ENCODE results near the gene NR1D1.

NR1D1 gene

GRCh38 chr17:40112718-40113109, 12.3 kb upstream of the NR1D1 start:
- DNase-seq, result no peak
- Histone ChIP-seq H3K4me1 (peaks cover 37% of the 10 kb centered on the region), H3K36me3 (no peaks in the 10 kb centered on the region), H3K27me3 (no peaks in the 10 kb centered on the region), H3K4me3 (ENCODE audit: low read depth, low read length) (0 out of 2 replicates have a peak overlapping the region, but pooled peaks have one; percentile 1), H3K9me3 (no peaks in the 10 kb centered on the region)
- TF ChIP-seq, protein P1, sequence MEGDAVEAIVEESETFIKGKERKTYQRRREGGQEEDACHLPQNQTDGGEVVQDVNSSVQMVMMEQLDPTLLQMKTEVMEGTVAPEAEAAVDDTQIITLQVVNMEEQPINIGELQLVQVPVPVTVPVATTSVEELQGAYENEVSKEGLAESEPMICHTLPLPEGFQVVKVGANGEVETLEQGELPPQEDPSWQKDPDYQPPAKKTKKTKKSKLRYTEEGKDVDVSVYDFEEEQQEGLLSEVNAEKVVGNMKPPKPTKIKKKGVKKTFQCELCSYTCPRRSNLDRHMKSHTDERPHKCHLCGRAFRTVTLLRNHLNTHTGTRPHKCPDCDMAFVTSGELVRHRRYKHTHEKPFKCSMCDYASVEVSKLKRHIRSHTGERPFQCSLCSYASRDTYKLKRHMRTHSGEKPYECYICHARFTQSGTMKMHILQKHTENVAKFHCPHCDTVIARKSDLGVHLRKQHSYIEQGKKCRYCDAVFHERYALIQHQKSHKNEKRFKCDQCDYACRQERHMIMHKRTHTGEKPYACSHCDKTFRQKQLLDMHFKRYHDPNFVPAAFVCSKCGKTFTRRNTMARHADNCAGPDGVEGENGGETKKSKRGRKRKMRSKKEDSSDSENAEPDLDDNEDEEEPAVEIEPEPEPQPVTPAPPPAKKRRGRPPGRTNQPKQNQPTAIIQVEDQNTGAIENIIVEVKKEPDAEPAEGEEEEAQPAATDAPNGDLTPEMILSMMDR (IDR thresholded peaks at IDR 0.05; ENCODE audit: low read depth, low read length), result no peak

DNA sequence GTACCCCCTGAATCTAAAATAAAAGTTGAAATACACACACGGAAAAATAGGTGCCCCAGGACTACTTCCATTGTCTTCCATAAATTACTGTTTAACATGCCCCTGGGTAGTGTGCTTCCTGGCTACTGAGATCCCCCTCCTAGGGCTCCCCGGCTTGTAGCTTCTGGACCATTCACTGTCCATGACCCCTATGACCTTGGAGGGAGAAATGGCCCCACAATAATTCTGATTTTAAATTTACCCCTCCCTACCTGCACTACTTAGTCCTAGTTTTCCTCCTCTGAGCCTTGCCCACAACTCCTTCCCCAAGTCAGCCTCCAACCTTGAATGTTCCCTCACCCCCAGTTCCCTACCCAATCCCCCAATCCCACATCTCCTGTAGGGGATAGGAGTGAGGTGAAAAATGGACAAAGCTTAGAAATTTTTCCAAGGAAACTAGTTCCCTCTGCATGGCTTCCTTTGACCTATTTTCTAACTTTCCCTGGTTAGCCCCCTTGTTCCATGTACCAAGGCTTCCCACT, 11.9 kb upstream of the NR1D1 start:
- Histone ChIP-seq H3K36me3 (no peaks in the 10 kb centered on the region), H3K4me3 (ENCODE audit: low read depth, low read length) (no peak overlapping the region), H3K4me1 (peaks cover 37% of the 10 kb centered on the region), H3K9me3 (no peaks in the 10 kb centered on the region), H3K27me3 (no peaks in the 10 kb centered on the region)
- TF ChIP-seq, protein P1 (IDR thresholded peaks at IDR 0.05; ENCODE audit: low read depth, low read length), result no peak
- DNase-seq, result no peak

DNA sequence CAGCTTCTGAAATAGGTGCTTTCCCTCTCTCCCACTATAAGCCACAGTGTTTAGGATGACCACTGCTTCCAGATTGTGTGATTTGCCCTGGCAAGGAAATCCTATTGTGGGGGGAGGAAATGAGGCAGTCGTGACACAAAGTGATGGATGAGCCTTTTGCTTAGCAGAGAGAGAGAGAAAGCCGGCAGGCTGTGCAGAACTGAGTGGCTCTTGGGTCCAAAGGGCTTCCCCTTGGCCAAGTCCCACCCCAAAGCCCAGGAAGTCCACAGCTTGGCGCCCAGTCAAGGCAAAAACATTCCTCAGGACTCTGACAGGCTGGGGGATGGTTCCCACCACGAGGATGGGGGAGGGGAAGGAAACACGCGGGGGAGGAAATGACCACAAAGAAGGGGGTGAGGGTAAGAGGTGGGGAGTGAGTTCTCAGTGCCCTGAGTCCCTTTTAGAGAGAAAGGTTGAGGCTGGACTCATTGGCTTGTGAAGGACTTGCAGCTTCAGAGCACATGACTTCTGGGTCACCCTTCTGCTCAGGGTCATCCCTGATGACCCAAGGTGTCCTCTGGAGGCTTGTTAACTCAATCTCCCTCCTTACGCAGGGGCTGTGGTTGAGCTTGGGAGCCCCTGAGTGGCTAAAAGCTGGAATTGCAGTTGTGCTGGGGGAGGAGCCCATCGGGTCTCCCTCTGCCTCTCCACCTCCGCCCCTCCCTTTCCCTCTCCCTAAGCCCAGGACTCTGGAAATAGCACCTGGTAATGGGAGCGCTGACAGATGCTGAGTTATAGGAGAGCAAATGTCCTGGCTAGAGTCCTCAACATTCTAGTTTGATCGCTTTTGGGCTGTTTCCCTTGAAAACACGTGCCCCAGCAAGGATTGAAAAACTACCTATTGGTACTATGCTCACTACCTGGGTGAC, 11.1 kb upstream of the NR1D1 start:
- peak overlapping the region; percentile 22 for H3K4me3 ChIP-seq (ENCODE audit: low read depth, low read length)
- no peaks in the 10 kb centered on the region for H3K9me3 ChIP-seq
- no peaks in the 10 kb centered on the region for H3K27me3 ChIP-seq
- DNase-seq, result peak; percentile 89
- peaks cover 37% of the 10 kb centered on the region for H3K4me1 ChIP-seq
- H3K36me3 ChIP-seq, result no peaks in the 10 kb centered on the region
- TF ChIP-seq, protein P1 (IDR thresholded peaks at IDR 0.05; ENCODE audit: low read depth, low read length), result peak; percentile 84

DNA sequence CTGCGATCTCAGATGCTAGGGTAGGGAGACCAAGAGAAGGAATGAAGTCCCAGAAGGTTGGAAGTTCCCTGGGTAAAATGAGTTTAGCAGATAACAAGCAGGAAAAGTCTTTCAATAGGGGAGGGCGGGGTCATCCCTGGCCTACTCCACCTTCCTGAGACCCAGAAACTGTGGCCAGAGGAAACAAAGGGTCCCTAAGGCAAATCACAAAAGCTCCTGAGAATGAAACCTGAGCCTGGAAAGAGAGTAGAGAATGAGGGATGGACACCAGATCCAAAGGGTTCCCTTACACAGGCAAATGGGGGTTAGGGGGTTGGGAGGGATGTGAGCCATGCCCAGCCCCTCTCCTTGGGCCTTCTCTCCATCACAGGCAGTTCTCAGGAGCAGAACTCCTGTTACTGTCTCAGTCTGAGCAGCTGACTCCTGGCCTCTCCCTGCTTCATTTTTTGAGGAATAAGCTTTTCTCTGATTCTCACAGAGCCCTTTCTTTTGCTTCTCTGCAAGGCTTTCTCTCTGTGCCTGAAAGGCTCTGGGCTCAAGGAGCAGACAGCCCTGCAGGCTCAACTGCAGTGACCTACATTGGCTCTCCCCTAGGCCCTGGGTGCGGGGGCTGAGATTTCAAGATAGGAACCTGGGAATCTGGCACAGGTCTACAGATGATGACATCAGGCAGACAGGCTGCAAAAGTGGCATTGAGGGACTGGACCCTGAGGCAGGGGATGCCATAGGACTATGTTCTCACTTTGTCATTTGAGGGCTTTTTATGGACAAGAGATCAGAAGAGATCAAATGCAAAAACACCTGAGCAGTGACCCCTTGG, 9.8 kb upstream of the NR1D1 start:
- H3K27me3 ChIP-seq, result no peaks in the 10 kb centered on the region
- DNase-seq, result peak; percentile 67
- H3K36me3 ChIP-seq, result no peaks in the 10 kb centered on the region
- no peak overlapping the region for H3K4me3 ChIP-seq (ENCODE audit: low read depth, low read length)
- H3K9me3 ChIP-seq, result no peaks in the 10 kb centered on the region
- TF ChIP-seq, protein P1 (IDR thresholded peaks at IDR 0.05; ENCODE audit: low read depth, low read length), result no peak
- H3K4me1 ChIP-seq, result peaks cover 37% of the 10 kb centered on the region

GRCh38 chr17:40108970-40109824, 8.8 kb upstream of the NR1D1 start:
- Histone ChIP-seq H3K9me3 (no peaks in the 10 kb centered on the region), H3K36me3 (no peaks in the 10 kb centered on the region), H3K27me3 (no peaks in the 10 kb centered on the region), H3K4me3 (ENCODE audit: low read depth, low read length) (no peak overlapping the region), H3K4me1 (peaks cover 37% of the 10 kb centered on the region)
- no peak for DNase-seq
- TF ChIP-seq, protein P1 (IDR thresholded peaks at IDR 0.05; ENCODE audit: low read depth, low read length), result peak; percentile 37
